ENCODE measurements around the gene PLCB1.

Gene PLCB1

GRCh38 chr20:8255945-8256632, 124.0 kb downstream of the PLCB1 start:
- H3K4me1 ChIP-seq (ENCODE audit: control insufficient read depth, insufficient read depth, low read length), result no peaks in the 10 kb centered on the region
- no peaks in the 10 kb centered on the region for H3K9me3 ChIP-seq (ENCODE audit: control insufficient read depth, low read length)
- 91 to 99% methylated on average over 3 of the region's 3 CpGs for WGBS, 2 experiments
- no peak overlapping the region for H3K27ac ChIP-seq (ENCODE audit: insufficient read depth, low read depth, low read length, poor library complexity, severe bottlenecking)
- no peaks in the 10 kb centered on the region for H3K27me3 ChIP-seq (ENCODE audit: control insufficient read depth, insufficient read depth, low read length, poor library complexity, severe bottlenecking)
- H3K36me3 ChIP-seq (ENCODE audit: control insufficient read depth, insufficient read depth, low read length), result no peaks in the 10 kb centered on the region
- no peak overlapping the region for H3K4me3 ChIP-seq (ENCODE audit: insufficient read depth, low read depth, low read length)

DNA sequence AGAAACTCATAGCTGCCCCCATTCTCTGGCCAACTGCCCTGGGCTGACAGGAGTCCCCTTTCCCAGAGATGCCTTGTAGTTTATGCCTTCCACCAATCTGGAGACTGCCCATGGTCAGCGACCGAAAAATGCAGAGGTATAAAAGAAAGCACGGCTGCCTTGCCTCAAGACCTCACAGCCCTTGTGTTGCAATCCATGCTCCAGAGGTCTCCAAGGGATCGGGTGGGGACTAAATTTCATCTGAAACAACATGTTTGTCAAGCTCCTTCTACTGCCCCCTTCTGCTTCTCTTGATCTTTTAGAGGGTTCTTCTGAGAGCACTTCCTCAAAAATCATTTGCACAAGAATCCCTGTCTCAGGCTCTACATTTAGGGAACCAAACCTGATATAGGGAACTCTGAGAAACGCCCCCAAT, 128.8 kb downstream of the PLCB1 start:
- Histone ChIP-seq H3K4me1 (ENCODE audit: control insufficient read depth, insufficient read depth, low read length) (no peaks in the 10 kb centered on the region), H3K36me3 (ENCODE audit: control insufficient read depth, insufficient read depth, low read length) (no peaks in the 10 kb centered on the region), H3K27ac (ENCODE audit: insufficient read depth, low read depth, low read length, poor library complexity, severe bottlenecking) (no peak overlapping the region), H3K4me3 (ENCODE audit: insufficient read depth, low read depth, low read length) (no peak overlapping the region), H3K27me3 (ENCODE audit: control insufficient read depth, insufficient read depth, low read length, poor library complexity, severe bottlenecking) (no peaks in the 10 kb centered on the region), H3K9me3 (ENCODE audit: control insufficient read depth, low read length) (no peaks in the 10 kb centered on the region)
- 90 to 91% methylated on average over 4 to 5 of the region's 5 CpGs for WGBS, 2 experiments

GRCh38 chr20:8262721-8263120, 130.7 kb downstream of the PLCB1 start:
- no peaks in the 10 kb centered on the region for H3K27me3 ChIP-seq (ENCODE audit: control insufficient read depth, insufficient read depth, low read length, poor library complexity, severe bottlenecking)
- no peak overlapping the region for H3K4me3 ChIP-seq (ENCODE audit: insufficient read depth, low read depth, low read length)
- no peaks in the 10 kb centered on the region for H3K9me3 ChIP-seq (ENCODE audit: control insufficient read depth, low read length)
- H3K36me3 ChIP-seq (ENCODE audit: control insufficient read depth, insufficient read depth, low read length), result no peaks in the 10 kb centered on the region
- no CpG with 5 or more reads among the region's 1 CpG for WGBS, 2 experiments
- no peak overlapping the region for H3K27ac ChIP-seq (ENCODE audit: insufficient read depth, low read depth, low read length, poor library complexity, severe bottlenecking)
- H3K4me1 ChIP-seq (ENCODE audit: control insufficient read depth, insufficient read depth, low read length), result no peaks in the 10 kb centered on the region

DNA sequence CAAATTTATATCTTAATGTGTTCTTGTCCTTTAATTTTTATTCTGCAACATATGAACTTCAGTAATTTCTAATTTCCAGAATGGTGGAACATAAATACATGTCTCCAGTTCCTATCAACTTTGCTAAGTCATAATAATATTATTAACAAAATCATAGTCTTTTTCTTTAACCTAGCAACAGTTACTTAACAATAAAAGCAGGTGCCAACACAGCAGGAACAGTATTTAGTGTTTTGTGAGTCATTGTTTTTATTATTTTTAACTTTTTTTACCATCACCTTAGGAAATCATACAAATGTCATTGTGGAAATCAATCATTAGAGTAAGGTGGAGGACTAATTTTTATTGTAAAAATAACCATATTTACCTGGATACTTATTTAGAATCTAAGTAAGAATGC, 133.5 kb downstream of the PLCB1 start:
- no peak overlapping the region for H3K27ac ChIP-seq (ENCODE audit: insufficient read depth, low read depth, low read length, poor library complexity, severe bottlenecking)
- no peaks in the 10 kb centered on the region for H3K4me1 ChIP-seq (ENCODE audit: control insufficient read depth, insufficient read depth, low read length)
- no peak overlapping the region for H3K4me3 ChIP-seq (ENCODE audit: insufficient read depth, low read depth, low read length)
- no peaks in the 10 kb centered on the region for H3K9me3 ChIP-seq (ENCODE audit: control insufficient read depth, low read length)
- H3K36me3 ChIP-seq (ENCODE audit: control insufficient read depth, insufficient read depth, low read length), result no peaks in the 10 kb centered on the region
- H3K27me3 ChIP-seq (ENCODE audit: control insufficient read depth, insufficient read depth, low read length, poor library complexity, severe bottlenecking), result no peaks in the 10 kb centered on the region

DNA sequence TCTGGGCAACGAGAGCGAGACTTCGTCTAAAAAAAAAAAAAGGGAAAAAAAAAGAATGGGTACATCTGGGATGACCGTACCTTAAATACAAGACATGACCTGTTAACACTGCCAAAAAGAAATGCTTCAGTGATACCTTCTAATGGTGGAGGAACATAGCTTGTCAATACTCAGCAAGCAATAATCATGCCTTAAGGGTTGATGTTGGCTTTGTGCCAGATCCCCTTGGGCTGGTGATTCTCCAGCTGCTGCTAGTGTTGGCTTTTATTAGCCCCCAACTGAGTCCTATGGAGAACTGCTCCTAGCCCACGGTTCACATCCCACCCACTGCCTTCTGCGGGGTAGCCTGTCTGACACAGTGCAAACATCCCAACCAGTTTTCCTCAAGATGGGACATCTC, 134.9 kb downstream of the PLCB1 start:
- no peaks in the 10 kb centered on the region for H3K27me3 ChIP-seq (ENCODE audit: control insufficient read depth, insufficient read depth, low read length, poor library complexity, severe bottlenecking)
- no peak overlapping the region for H3K27ac ChIP-seq (ENCODE audit: insufficient read depth, low read depth, low read length, poor library complexity, severe bottlenecking)
- H3K4me3 ChIP-seq (ENCODE audit: insufficient read depth, low read depth, low read length), result no peak overlapping the region
- WGBS, 2 experiments, result 92 to 96% methylated on average over 6 of the region's 6 CpGs
- H3K9me3 ChIP-seq (ENCODE audit: control insufficient read depth, low read length), result no peaks in the 10 kb centered on the region
- no peaks in the 10 kb centered on the region for H3K4me1 ChIP-seq (ENCODE audit: control insufficient read depth, insufficient read depth, low read length)
- H3K36me3 ChIP-seq (ENCODE audit: control insufficient read depth, insufficient read depth, low read length), result no peaks in the 10 kb centered on the region

GRCh38 chr20:8271727-8272126, 139.7 kb downstream of the PLCB1 start:
- Histone ChIP-seq H3K27ac (ENCODE audit: insufficient read depth, low read depth, low read length, poor library complexity, severe bottlenecking) (no peak overlapping the region), H3K9me3 (ENCODE audit: control insufficient read depth, low read length) (no peaks in the 10 kb centered on the region), H3K4me3 (ENCODE audit: insufficient read depth, low read depth, low read length) (no peak overlapping the region), H3K4me1 (ENCODE audit: control insufficient read depth, insufficient read depth, low read length) (no peaks in the 10 kb centered on the region), H3K27me3 (ENCODE audit: control insufficient read depth, insufficient read depth, low read length, poor library complexity, severe bottlenecking) (no peaks in the 10 kb centered on the region), H3K36me3 (ENCODE audit: control insufficient read depth, insufficient read depth, low read length) (no peaks in the 10 kb centered on the region)
- 94 to 95% methylated on average over 2 of the region's 2 CpGs for WGBS, 2 experiments

DNA sequence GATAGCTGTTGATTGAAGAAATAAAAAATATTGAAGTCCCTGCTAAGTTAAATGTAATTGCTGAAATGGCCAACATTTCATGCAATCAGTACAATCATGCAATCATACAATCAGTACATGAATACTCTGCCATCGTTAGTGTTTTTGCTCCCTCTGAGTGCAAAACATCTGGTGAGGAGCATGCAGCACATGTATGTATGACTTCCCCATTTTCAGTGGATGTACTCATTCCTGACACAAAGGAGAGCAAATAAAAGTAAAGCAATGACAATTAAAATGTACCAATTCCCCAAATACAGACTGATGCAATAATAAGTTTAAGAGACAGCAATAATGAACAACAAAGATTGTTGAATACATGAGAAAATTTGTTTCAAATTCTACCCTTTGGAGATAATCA, 140.7 kb downstream of the PLCB1 start:
- Histone ChIP-seq H3K9me3 (ENCODE audit: control insufficient read depth, low read length) (no peaks in the 10 kb centered on the region), H3K36me3 (ENCODE audit: control insufficient read depth, insufficient read depth, low read length) (no peaks in the 10 kb centered on the region), H3K27me3 (ENCODE audit: control insufficient read depth, insufficient read depth, low read length, poor library complexity, severe bottlenecking) (no peaks in the 10 kb centered on the region), H3K4me1 (ENCODE audit: control insufficient read depth, insufficient read depth, low read length) (no peaks in the 10 kb centered on the region), H3K4me3 (ENCODE audit: insufficient read depth, low read depth, low read length) (no peak overlapping the region), H3K27ac (ENCODE audit: insufficient read depth, low read depth, low read length, poor library complexity, severe bottlenecking) (no peak overlapping the region)
- WGBS, 2 experiments, result 98 to 100% methylated on average over 1 of the region's 1 CpG

DNA sequence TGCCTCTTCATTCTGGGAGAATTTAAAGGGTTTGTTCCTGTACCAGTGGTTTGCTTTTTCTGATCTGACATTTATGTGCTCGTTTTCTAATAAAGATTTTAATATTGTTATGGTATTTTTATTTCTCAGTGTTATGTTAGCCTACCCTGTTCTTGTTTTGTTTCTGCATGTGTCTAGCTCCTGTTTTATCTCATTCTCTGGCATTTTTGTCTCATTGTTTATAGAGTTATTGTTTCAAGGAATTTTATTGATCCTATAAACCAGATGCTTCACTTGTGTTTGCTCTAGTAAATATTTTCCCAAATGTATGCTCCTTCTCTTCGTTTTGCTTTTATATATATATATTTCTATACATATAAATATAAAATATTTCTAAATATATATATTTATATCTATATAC, 152.8 kb downstream of the PLCB1 start:
- H3K4me3 ChIP-seq (ENCODE audit: insufficient read depth, low read depth, low read length), result no peak overlapping the region
- no peaks in the 10 kb centered on the region for H3K9me3 ChIP-seq (ENCODE audit: control insufficient read depth, low read length)
- H3K4me1 ChIP-seq (ENCODE audit: control insufficient read depth, insufficient read depth, low read length), result no peaks in the 10 kb centered on the region
- 88% methylated on average over 1 of the region's 2 CpGs; no CpG with 5 or more reads in 1 of the 2 experiments for WGBS, 2 experiments
- H3K27me3 ChIP-seq (ENCODE audit: control insufficient read depth, insufficient read depth, low read length, poor library complexity, severe bottlenecking), result no peaks in the 10 kb centered on the region
- H3K36me3 ChIP-seq (ENCODE audit: control insufficient read depth, insufficient read depth, low read length), result no peaks in the 10 kb centered on the region
- no peak overlapping the region for H3K27ac ChIP-seq (ENCODE audit: insufficient read depth, low read depth, low read length, poor library complexity, severe bottlenecking)

- H3K9me3 ChIP-seq (ENCODE audit: control insufficient read depth, low read length), result no peaks in the 10 kb centered on the region
- H3K4me1 ChIP-seq (ENCODE audit: control insufficient read depth, insufficient read depth, low read length), result no peaks in the 10 kb centered on the region
- H3K27ac ChIP-seq (ENCODE audit: insufficient read depth, low read depth, low read length, poor library complexity, severe bottlenecking), result no peak overlapping the region
- H3K27me3 ChIP-seq (ENCODE audit: control insufficient read depth, insufficient read depth, low read length, poor library complexity, severe bottlenecking), result no peaks in the 10 kb centered on the region
- no peak overlapping the region for H3K4me3 ChIP-seq (ENCODE audit: insufficient read depth, low read depth, low read length)
- no peaks in the 10 kb centered on the region for H3K36me3 ChIP-seq (ENCODE audit: control insufficient read depth, insufficient read depth, low read length)
- 83 to 89% methylated on average over 4 of the region's 5 CpGs for WGBS, 2 experiments
Observed at GRCh38 chr20:8287340-8287739, 155.3 kb downstream of the PLCB1 start.

- Histone ChIP-seq H3K27me3 (ENCODE audit: control insufficient read depth, insufficient read depth, low read length, poor library complexity, severe bottlenecking) (no peaks in the 10 kb centered on the region), H3K9me3 (ENCODE audit: control insufficient read depth, low read length) (no peaks in the 10 kb centered on the region), H3K27ac (ENCODE audit: insufficient read depth, low read depth, low read length, poor library complexity, severe bottlenecking) (no peak overlapping the region), H3K4me1 (ENCODE audit: control insufficient read depth, insufficient read depth, low read length) (no peaks in the 10 kb centered on the region), H3K4me3 (ENCODE audit: insufficient read depth, low read depth, low read length) (no peak overlapping the region), H3K36me3 (ENCODE audit: control insufficient read depth, insufficient read depth, low read length) (no peaks in the 10 kb centered on the region)
- WGBS, 2 experiments, result 93 to 100% methylated on average over 1 of the region's 1 CpG
Observed at GRCh38 chr20:8291200-8291599, 159.1 kb downstream of the PLCB1 start.

- Histone ChIP-seq H3K27ac (ENCODE audit: insufficient read depth, low read depth, low read length, poor library complexity, severe bottlenecking) (no peak overlapping the region), H3K36me3 (ENCODE audit: control insufficient read depth, insufficient read depth, low read length) (no peaks in the 10 kb centered on the region), H3K27me3 (ENCODE audit: control insufficient read depth, insufficient read depth, low read length, poor library complexity, severe bottlenecking) (no peaks in the 10 kb centered on the region), H3K9me3 (ENCODE audit: control insufficient read depth, low read length) (no peaks in the 10 kb centered on the region), H3K4me1 (ENCODE audit: control insufficient read depth, insufficient read depth, low read length) (no peaks in the 10 kb centered on the region), H3K4me3 (ENCODE audit: insufficient read depth, low read depth, low read length) (no peak overlapping the region)
- 88 to 100% methylated on average over 1 of the region's 1 CpG for WGBS, 2 experiments
Observed at GRCh38 chr20:8291873-8292272, 159.8 kb downstream of the PLCB1 start.
